Keratinocyte (primary cell): ENCODE data around the gene DLG4.

ENCODE experiments used
- EZH2 ChIP-seq: IDR thresholded peaks from one replicate; pipeline ENCODE4 v1.6.1; 2012; ENCODE audit warnings: inconsistent platforms, mild to moderate bottlenecking, low read length, moderate library complexity
- TF ChIP-seq, protein P1 (sequence below), 3 experiments: IDR thresholded peaks in 1 of 3; conservative IDR thresholded peaks in 1 of 3; optimal IDR thresholded peaks in 1 of 3; 2 replicates in 2 of 3; 3 replicates in 1 of 3; pipeline versions ENCODE3 to v1.5.1; 2011; ENCODE audit warnings: low read length in 3 of 3, mild to moderate bottlenecking in 3 of 3, moderate library complexity in 2 of 3, control low read depth in 1 of 3, inconsistent platforms in 1 of 3; ENCODE audit not compliant: insufficient read depth in 2 of 3; ENCODE audit errors: extremely low read depth in 1 of 3

DNA sequence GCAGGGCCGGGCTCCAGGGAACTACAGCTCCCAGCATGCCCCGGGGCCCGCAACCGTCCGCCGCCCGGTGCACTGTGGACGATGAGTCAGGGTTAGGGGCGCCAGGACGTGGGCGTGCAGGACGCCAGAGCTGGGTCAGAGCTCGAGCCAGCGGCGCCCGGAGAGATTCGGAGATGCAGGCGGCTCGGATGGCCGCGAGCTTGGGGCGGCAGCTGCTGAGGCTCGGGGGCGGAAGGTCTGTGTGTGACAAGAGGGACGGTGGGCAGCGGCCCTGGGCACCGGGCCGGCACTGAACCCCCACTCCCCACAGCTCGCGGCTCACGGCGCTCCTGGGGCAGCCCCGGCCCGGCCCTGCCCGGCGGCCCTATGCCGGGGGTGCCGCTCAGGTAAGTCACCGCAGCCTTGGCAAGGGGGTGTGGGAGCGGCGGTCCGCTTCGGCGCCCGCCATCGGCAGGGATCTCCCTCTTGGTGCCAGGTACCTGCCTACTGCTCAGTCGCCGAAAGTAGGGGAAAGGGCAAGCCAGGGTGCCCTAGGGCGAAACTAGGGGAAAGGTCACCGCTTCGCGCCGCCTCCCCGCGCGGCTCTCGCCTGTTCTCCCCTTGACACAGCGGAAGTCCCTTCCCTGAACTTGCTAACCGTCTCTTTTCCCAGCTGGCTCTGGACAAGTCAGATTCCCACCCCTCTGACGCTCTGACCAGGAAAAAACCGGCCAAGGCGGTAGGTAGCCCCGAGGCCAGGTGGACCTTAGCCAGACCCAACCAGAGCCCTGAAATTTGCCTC, at the start of gene DLG4, which contains the start of gene ACADVL:
- TF ChIP-seq, protein P1, sequence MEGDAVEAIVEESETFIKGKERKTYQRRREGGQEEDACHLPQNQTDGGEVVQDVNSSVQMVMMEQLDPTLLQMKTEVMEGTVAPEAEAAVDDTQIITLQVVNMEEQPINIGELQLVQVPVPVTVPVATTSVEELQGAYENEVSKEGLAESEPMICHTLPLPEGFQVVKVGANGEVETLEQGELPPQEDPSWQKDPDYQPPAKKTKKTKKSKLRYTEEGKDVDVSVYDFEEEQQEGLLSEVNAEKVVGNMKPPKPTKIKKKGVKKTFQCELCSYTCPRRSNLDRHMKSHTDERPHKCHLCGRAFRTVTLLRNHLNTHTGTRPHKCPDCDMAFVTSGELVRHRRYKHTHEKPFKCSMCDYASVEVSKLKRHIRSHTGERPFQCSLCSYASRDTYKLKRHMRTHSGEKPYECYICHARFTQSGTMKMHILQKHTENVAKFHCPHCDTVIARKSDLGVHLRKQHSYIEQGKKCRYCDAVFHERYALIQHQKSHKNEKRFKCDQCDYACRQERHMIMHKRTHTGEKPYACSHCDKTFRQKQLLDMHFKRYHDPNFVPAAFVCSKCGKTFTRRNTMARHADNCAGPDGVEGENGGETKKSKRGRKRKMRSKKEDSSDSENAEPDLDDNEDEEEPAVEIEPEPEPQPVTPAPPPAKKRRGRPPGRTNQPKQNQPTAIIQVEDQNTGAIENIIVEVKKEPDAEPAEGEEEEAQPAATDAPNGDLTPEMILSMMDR (optimal IDR thresholded peaks at IDR 0.05 in 1 of 3, IDR thresholded peaks at IDR 0.05 in 1 of 3, conservative IDR thresholded peaks at IDR 0.05 in 1 of 3; ENCODE audit: extremely low read depth in 1 of 3, insufficient read depth in 2 of 3, low read length in 3 of 3), result no peak
- no peak for TF ChIP-seq EZH2
